Measurements from ENCODE around the gene DDX1.

GRCh38 chr2:15622214-15622613, 30.5 kb downstream of the DDX1 start:
- no peak for TF ChIP-seq EZH2 (IDR thresholded peaks at IDR 0.05; ENCODE audit: insufficient read depth, poor library complexity, severe bottlenecking)
- TF ChIP-seq EZH2phosphoT487 (IDR thresholded peaks at IDR 0.05; ENCODE audit: insufficient read depth, low read depth), result no peak

Data from GM23248 (cell line).